Suppressor macrophage (primary cell): Measurements from ENCODE around the gene LAMA2.
A peak's percentile ranks its signal among the peaks of the same experiment; 100 is the strongest.

Experiments
- DNase-seq, 4 experiments: peaks; one replicate each; pipeline ENCODE4 v3.0.0-alpha.2; 2020 to 2022

The LAMA2 gene

GRCh38 chr6:129215246-129215645 is 332.3 kb downstream of the LAMA2 start:
- no peak for DNase-seq

- no peak for DNase-seq
These were observed 333.1 kb downstream of the LAMA2 start for GRCh38 chr6:129215916-129216520.

GRCh38 chr6:129217701-129218100 is 334.8 kb downstream of the LAMA2 start:
- DNase-seq, result no peak

GRCh38 chr6:129233458-129234134 is 350.7 kb downstream of the LAMA2 start:
- no peak for DNase-seq

- DNase-seq, result no peak
These were observed 352.4 kb downstream of the LAMA2 start for GRCh38 chr6:129235167-129236000.

GRCh38 chr6:129236001-129236517 is 353.1 kb downstream of the LAMA2 start:
- no peak for DNase-seq

GRCh38 chr6:129238991-129239390 is 356.1 kb downstream of the LAMA2 start:
- DNase-seq, result no peak

- no peak for DNase-seq
These were observed 357.0 kb downstream of the LAMA2 start for GRCh38 chr6:129239825-129240491.

- no peak for DNase-seq
These were observed 357.5 kb downstream of the LAMA2 start for GRCh38 chr6:129240492-129240853.

- DNase-seq, result no peak
These were observed 359.6 kb downstream of the LAMA2 start for GRCh38 chr6:129242546-129242945.

GRCh38 chr6:129243377-129243776 is 360.4 kb downstream of the LAMA2 start:
- no peak for DNase-seq

GRCh38 chr6:129248946-129249345 is 366.0 kb downstream of the LAMA2 start:
- DNase-seq, result no peak

GRCh38 chr6:129251669-129252376 is 368.9 kb downstream of the LAMA2 start:
- DNase-seq, result peak; percentile 53 to 70 (median 60)

- DNase-seq, result no peak
These were observed 369.6 kb downstream of the LAMA2 start for GRCh38 chr6:129252377-129253071.

GRCh38 chr6:129253242-129253641 is 370.3 kb downstream of the LAMA2 start:
- no peak for DNase-seq

GRCh38 chr6:129253727-129254126 is 370.8 kb downstream of the LAMA2 start:
- no peak for DNase-seq

GRCh38 chr6:129257196-129257595 is 374.3 kb downstream of the LAMA2 start:
- no peak for DNase-seq

- DNase-seq, result no peak
These were observed 379.7 kb downstream of the LAMA2 start for GRCh38 chr6:129262661-129263060.

- no peak for DNase-seq
These were observed 380.2 kb downstream of the LAMA2 start for GRCh38 chr6:129263176-129263575.

- DNase-seq, result no peak
These were observed 381.6 kb downstream of the LAMA2 start for GRCh38 chr6:129264480-129265045.

- DNase-seq, result no peak
These were observed 384.1 kb downstream of the LAMA2 start for GRCh38 chr6:129267028-129267427.
